T-helper 2 cell (primary cell): Measurements from ENCODE around the gene SPON1.

Source experiments
- DNase-seq, 5 experiments: peaks; one replicate each; pipeline versions ENCODE4 v3.0.0 to v3.0.0-alpha.2; 2012 to 2022

The SPON1 gene

GRCh38 chr11:14042686-14043465, 80.4 kb downstream of the SPON1 start:
- no peak for DNase-seq

GRCh38 chr11:14044916-14045315, 82.4 kb downstream of the SPON1 start:
- DNase-seq, result no peak

GRCh38 chr11:14045417-14045816, 82.9 kb downstream of the SPON1 start:
- no peak for DNase-seq

GRCh38 chr11:14052198-14052597, 89.7 kb downstream of the SPON1 start:
- no peak for DNase-seq

- peak in 1 of 5 experiments; percentile 6 for DNase-seq
Observed at GRCh38 chr11:14054116-14055107, 91.9 kb downstream of the SPON1 start.

- no peak for DNase-seq
Observed at GRCh38 chr11:14055936-14056335, 93.4 kb downstream of the SPON1 start.

GRCh38 chr11:14058061-14058460, 95.5 kb downstream of the SPON1 start:
- no peak for DNase-seq

GRCh38 chr11:14059491-14059890, 97.0 kb downstream of the SPON1 start:
- DNase-seq, result no peak

GRCh38 chr11:14061721-14062120, 99.2 kb downstream of the SPON1 start:
- DNase-seq, result no peak

GRCh38 chr11:14065141-14065540, 102.6 kb downstream of the SPON1 start:
- peak in 1 of 5 experiments; percentile 6 for DNase-seq

GRCh38 chr11:14065681-14066080, 103.2 kb downstream of the SPON1 start:
- DNase-seq, result no peak

- no peak for DNase-seq
Observed at GRCh38 chr11:14067686-14068085, 105.2 kb downstream of the SPON1 start.

- no peak for DNase-seq
Observed at GRCh38 chr11:14070896-14071295, 108.4 kb downstream of the SPON1 start.

GRCh38 chr11:14073849-14074476, 111.4 kb downstream of the SPON1 start:
- DNase-seq, result no peak

GRCh38 chr11:14075118-14076078, 112.9 kb downstream of the SPON1 start:
- peak in 4 of 5 experiments; percentile 14 to 84 (median 50) for DNase-seq

GRCh38 chr11:14079011-14079410, 116.5 kb downstream of the SPON1 start:
- DNase-seq, result peak in 2 of 5 experiments; percentile 16 to 59

- DNase-seq, result no peak
Observed at GRCh38 chr11:14079797-14080196, 117.3 kb downstream of the SPON1 start.

- no peak for DNase-seq
Observed at GRCh38 chr11:14081581-14082231, 119.2 kb downstream of the SPON1 start.

GRCh38 chr11:14082338-14082737, 119.8 kb downstream of the SPON1 start:
- no peak for DNase-seq

- peak in 1 of 5 experiments; percentile 56 for DNase-seq
Observed at GRCh38 chr11:14088861-14089260, 126.3 kb downstream of the SPON1 start.
